NCI-H226 (cell line): ENCODE measurements around the gene MNAT1.
"Not testable (repeated sequence)": the region's sequence is repeated elsewhere in the genome, so short reads cannot be mapped to it uniquely, and the experiment has no call there.

ENCODE experiments used
- DNase-seq: peaks from one replicate; pipeline ENCODE4 v3.0.0-alpha.2; 2015

Gene MNAT1

DNA sequence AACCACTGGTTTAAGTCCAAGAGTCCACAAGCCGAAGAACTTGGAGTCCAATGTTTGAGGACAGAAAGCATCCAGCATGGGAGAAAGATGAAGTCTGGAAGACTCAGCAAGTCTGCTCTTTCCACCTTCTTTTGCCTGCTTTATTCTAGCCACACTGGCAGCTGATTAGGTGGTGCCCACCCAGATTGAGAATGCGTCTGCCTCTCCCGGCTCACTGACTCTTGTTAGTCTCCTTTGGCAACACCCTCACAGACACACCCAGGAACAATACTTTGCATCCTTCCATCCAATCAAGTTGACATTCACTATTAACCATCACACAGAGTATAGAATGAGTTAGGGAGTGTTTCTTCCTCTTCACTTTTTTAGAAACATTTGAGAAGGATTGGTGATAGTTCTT lies 156.1 kb downstream of the MNAT1 start:
- DNase-seq, result not testable (repeated sequence)

DNA sequence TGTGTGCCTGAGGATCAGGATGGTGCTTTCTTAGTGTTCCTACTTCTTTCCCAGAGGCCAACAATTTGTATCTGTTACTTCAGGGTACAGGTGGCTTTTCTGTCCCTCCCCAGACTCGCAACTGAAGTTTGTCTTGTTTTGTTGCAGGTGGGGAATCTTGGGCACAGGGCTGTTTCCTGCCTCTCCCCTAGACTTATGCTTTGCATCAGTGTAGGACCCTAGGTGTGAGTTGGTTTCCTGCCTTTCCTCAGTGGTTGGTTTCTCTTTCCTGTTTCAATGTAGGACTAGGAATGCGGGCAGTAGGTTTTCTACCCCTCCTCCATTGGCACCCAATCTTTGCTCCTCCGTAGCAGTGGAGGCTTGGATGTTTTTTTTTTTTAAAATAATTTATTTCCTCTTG lies 159.3 kb downstream of the MNAT1 start:
- no peak for DNase-seq

DNA sequence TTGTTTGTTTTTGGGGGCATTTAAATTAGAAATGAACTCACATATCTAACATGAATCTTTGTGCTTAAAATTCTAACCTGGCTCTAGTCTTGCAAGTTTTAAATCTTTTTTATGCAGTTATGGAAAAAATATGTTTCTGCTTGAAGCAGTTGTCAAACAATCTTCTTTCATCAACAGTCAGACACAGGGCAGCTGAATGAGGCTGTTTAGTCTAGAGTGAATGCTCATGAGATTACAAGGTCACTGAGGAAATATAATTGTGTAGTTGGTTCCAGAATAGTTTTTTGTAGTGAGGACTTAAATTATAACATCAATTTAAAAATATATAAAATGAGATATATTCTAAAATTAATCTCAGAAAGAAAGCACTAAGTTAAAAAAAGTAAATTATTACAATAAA lies 169.8 kb downstream of the MNAT1 start:
- DNase-seq, result no peak

DNA sequence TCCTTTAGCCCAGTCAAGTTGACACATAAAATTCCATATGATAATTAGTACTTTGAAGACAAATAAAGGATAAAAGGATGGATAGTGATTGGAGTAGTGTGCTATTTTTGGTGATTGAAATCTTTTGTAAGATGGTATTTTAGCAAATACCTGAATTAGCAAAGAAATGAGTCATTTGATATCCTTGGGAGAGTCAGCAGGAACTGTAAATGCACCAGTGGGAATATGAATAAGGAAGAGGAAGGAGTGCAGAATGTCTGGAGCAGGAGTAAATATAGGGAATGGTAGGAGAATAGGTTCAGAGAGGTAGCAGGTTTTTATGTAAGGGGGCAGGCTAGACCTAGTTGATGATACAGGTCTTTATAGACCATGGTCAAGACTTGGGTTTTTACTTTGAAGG lies 171.4 kb downstream of the MNAT1 start:
- no peak for DNase-seq

- DNase-seq, result no peak
Observed at GRCh38 chr14:60915781-60916180, 181.2 kb downstream of the MNAT1 start.

DNA sequence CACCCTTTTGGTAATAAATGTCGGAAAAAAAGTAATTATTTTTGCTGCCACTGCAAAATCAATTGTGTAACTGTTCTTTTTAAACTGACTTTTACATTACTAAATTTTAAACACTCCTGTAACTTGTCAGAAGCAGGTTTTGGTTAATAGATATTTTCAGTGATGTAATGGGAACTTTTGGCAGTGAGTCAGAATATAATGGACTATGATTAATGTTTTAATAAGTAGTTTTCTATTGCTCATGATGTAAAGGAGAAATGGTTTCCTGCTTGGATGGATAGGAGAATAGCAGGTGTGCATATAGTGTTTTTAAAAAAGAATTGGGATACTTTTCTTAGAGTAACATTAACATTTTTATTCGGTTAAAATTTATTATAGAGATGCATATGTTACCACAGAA lies 187.5 kb downstream of the MNAT1 start:
- DNase-seq, result peak; percentile 35

DNA sequence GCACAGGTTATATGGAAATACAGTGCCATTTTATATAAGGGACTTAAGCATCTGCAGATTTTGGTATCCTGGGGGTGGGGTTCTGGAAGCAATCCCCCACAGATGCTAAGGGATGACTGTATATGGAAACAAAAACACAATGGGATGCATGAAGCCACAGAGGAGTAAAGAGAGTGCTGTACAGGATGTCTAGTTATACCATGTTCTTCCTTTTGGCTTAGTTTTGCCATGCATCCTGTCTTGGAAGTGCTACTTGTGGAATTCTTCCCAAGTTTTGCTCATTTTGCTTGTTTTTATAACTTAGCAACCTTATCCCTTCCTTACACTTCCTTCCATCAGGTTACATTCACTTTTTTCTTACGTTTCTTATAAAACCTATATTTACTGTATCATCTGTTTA lies 190.7 kb downstream of the MNAT1 start:
- DNase-seq, result no peak

DNA sequence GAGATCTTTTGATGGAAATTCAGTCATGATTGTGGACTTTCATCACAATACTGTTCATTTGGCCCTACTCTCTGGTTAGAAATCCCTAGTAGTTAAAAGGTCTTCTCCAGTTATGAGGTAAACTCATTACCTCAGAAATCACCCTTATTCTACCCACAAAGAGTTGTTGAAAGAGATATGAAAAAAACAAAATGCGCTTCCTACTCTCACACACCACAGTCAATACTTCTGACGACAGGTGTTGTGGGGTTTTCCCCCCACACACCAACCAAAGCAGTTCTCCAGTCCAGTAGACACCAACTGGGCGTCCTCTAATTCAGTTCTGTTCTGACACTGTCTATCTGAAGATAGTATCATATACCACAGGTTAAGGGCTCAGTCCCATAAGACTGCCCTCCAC lies 191.4 kb downstream of the MNAT1 start:
- no peak for DNase-seq

GRCh38 chr14:60931218-60931617 lies 196.7 kb downstream of the MNAT1 start:
- DNase-seq, result no peak

DNA sequence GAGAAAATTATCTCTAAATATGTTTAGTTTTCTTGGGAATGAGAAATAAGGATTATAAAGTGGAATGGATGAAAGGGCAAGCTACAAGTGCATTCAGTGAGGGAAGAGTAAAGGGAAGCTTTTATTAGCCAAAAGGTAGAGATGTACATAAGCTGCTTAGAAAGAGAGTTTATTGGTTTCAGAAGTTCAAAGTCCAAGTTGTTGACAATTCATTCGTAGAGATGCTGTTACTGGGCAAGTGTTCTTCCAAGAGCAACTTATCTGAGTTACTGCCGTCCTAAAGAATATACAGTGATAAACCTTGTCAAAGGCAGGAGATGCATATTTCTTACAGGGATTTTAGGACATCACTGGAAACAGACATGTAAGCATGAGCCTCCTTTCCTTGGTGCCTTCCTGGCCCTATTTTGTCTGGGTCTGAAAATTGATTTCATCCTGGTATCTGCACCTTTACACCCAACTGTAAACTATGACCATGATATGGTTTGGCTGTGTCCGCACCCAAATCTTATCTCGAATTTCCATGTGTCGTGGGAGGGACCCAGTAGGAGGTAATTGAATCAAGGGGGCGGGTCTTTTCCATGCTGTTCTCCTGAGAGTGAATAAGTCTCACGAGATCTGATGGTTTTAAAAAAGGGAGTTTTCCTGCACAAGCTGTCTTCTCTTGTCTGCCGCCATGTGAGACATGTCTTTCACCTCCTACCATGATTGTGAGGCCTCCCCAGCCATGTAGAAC lies 199.5 kb downstream of the MNAT1 start:
- no peak for DNase-seq

- DNase-seq, result no peak
Observed at GRCh38 chr14:60935319-60935718, 200.8 kb downstream of the MNAT1 start.

DNA sequence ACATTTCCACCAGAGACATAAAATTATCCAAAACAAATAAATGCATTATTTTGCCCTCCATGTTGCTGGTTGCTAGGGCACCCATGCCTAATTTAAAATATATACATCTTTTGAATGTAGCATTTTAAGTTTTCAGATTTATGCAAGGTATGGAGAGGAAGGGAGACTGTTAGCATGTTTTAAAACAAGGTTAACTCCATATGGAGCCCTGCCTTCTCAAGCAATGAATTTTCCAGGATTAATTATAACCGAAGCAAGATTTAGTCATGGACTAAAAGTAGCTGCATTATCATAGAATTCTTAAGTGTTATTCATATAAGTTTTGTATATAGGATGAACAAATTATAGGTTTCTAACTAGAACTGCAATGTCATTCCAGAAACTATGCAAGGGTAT lies 209.1 kb downstream of the MNAT1 start:
- DNase-seq, result no peak

- DNase-seq, result no peak
Observed at GRCh38 chr14:60944204-60944603, 209.6 kb downstream of the MNAT1 start.

DNA sequence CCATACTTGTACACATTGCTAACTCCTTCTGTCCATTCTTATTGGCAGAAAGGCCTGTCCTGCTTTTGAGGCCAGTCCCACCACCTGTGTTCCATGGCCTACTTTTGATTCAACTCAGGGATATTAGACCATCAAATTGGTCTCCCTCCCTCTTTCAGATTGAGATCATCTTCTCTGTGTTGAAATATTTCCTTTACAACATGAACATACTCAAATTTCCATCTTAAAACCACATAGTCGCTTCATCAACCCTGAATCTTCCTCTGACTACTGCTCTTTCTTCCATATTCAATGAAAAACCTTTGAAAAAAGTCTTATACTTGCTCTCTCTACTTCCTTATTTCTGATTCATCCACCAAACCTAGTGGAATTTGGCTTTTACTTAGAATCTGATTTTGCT lies 211.4 kb downstream of the MNAT1 start:
- DNase-seq, result no peak

DNA sequence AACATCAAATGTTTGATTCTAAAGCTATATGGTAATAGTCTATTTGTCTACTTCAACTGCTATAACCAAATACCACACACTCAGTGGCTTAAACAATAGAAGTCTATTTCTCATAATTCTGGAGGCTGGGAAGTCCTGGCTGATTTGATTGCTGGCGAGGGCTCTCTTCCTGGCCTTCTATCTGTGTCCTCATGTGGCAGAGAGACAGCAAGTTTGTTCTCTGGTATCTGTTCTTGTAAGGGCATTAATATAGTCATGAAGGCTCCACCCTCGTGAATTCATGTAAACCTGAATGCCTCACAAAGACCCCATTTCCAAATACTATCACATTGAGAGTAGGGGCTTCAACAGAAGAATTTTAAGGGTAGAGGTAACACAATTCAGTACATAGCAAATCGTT lies 212.2 kb downstream of the MNAT1 start:
- DNase-seq, result no peak

DNA sequence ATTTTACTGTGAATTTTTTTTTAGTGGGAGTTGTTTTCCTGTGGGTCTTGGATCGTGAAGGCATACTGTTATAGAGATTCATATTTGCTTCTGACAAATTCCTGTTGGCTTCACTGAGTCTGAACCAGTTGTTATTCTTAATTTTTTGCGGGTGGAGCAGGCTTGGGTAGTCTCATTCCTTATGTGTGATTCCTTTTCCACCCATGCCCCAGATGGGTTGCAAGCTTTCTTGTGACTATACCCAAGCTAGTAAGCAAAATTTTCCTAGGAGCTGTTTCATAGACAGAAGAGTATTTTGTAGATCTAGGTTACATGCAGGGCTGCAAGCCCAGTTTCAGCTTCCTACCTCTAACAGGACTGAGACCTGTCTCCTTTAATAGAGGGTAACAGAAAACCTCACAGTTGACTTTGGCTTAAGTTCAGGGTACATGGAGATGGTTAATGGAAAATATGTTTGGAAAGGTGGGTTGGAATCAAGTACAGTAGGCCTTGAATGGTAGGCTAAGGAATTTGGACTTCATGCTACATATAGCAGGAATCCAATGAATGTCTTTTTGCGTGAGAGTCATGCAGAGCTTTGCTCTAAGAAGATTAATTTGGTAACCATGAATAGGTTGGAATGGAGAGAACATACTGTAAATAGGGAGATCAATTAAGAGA lies 217.3 kb downstream of the MNAT1 start:
- DNase-seq, result no peak

DNA sequence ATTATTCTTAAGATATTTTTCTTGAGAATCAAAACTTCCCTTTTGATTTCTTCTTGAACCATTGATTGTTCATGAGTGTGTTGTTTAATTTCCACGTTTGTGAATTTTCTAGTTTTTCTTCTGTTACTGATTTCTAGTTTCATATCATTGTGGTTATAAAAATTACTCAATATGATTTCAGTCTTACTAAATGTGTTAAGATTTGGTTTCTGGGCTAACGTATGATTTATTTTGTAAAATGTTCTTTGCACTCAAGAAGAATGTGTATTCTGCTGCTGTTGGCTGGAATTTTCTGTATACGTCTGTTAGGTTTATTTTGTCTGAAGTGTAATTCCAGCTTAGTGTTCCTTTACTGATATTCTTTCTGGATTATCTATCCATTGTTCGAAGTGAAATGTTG lies 221.6 kb downstream of the MNAT1 start:
- no peak for DNase-seq

DNA sequence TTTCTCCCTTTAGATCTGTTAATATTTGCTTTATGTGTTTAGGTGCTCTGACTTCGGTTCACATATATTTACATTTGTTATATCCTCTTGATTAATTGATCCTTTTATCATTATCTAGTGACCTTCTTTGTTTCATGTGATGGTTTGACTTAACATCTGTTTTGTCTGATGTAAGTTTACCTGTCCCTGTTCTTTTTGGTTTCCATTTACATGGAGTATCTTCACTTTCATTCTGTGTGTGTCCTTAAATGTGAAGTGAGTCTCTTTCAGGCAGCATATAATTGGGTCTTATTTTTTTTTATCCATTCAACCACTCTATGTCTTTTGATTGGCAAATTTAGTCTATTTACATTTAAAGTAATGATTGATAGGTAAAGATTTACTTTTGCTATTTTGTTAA lies 222.1 kb downstream of the MNAT1 start:
- DNase-seq, result no peak

DNA sequence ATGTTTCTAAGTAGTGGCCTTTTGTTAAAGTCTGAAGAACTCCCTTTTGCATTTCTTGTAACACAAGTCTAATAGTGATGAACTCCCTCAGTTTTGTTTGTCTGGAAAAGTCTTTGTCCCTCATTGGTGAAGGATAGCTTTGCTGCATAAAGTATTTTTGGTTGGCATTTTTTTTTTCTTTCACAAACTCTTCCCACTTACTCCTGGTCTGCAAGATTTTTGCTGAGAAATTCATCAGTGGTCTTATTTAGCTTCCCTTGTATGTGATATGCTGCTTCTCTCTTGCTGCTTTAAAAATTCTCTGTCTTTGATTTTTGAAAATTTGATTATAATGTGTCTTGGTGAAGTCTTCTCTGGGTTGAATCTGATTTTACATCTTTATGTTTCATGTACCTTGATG lies 223.6 kb downstream of the MNAT1 start:
- no peak for DNase-seq

- DNase-seq, result no peak
Observed at GRCh38 chr14:60963761-60964160, 229.2 kb downstream of the MNAT1 start.

DNA sequence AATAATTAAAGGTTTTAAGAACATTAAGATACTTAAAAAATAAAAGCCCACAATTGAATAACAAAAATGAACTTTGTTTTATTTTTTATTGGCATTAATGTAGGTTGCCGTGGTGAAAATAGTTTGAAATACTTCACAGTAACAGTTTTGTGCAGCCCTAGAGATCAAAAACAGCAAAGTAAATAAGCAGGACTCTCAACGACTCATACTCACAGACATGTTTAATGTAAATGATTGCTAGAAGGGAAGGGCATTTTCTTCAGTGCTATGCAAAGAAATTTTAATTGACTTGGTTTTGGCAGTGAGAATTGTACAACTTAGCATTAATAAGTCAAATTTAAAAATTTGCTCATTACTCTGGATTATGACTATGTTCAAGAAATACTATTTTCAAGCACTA lies 230.3 kb downstream of the MNAT1 start:
- peak; percentile 20 for DNase-seq

DNA sequence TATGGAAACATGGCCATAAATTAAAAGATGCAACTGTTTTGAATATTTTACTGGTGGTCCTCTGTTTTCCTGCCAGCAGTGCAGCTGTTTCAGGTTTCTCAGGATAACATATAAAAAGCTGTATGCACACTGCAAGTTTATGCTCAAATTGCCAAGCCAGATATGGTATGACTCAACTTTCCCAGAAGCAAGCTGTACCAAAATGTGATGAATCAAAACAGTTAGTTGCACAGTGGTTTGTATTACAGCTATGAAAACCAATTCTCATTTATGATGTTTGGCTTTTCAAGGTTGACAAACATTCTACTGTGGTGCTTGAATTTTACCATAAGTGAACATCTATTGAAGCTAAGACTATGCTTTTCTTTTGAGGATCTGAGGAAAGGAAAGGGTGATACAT lies 230.8 kb downstream of the MNAT1 start:
- peak; percentile 51 for DNase-seq

GRCh38 chr14:60968099-60968498 lies 233.5 kb downstream of the MNAT1 start:
- DNase-seq, result no peak

DNA sequence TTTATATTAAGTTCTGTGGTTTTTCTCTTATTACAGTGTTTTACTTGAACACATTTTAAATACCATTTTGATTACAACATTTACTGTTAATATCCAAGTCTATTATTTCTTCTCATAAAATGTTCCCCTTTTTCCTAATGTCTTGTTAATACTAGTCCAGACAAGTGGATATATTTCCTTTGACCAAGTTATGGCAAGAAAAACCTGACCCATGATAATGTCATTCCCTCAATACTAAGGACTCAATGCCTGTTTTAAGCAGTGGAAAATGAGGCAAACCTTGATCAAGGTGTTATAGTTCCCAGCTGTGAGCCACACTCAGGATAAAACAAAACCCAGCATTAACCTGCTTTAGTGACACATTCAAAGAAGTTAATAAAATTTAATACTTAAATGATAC lies 234.1 kb downstream of the MNAT1 start:
- DNase-seq, result no peak

DNA sequence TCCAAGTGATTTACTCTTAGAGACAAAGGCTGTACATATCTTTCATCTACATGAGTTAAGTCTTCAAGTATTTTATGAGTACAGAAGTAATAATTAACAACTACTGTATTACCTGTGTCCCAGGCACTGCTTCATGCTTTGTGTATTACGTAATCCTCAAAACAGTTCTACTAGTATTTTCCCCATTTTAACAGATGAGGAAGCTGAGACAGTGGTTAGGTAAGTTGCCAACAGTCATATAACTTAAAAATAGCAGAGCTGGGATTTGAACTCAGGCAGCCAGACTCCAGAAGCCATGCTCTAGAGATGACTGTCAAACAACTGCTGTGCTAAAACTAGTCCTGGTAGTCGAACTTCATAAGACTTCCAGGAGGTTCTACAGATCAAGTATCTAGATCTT lies 235.6 kb downstream of the MNAT1 start:
- DNase-seq, result no peak
